Tibial nerve (tissue), 4 donors: ENCODE data around the gene KIAA1217. TPM values are rescaled to one million over a fixed set of nuclear protein-coding genes. Genes with fewer than 3 reads are reported as not detected.
A peak's percentile ranks its signal among the peaks of the same experiment; 100 is the strongest.

Experiments used
- DNase-seq, 2 donors: peaks; one replicate each; pipeline ENCODE4 v3.0.0-alpha.2; 2019; ENCODE audit warnings: low spot score in 2 of 2
- H3K27ac ChIP-seq, 4 donors: fragments of 200-600 bp; sonication (generic) in 3 of 4; one replicate each; pipeline ENCODE4 v1.5.1; 2017 to 2019; ENCODE audit warnings: mild to moderate bottlenecking in 1 of 4
- H3K27me3 ChIP-seq, 2 donors: fragments of 200-600 bp; sonication (generic) in 1 of 2; one replicate each; pipeline versions ENCODE4 v1.5.1 to v1.6.0; 2017 to 2019
- H3K36me3 ChIP-seq, 3 donors: fragments of 200-600 bp; sonication (generic); one replicate each; pipeline ENCODE4 v1.5.1; 2018 to 2019
- H3K4me1 ChIP-seq, 4 donors: fragments of 200-600 bp; sonication (generic) in 3 of 4; one replicate each; pipeline ENCODE4 v1.5.1; 2017 to 2019
- H3K4me3 ChIP-seq, 4 donors: fragments of 200-600 bp; sonication (generic) in 3 of 4; one replicate each; pipeline ENCODE4 v1.5.1; 2017 to 2019; ENCODE audit warnings: mild to moderate bottlenecking in 1 of 4, moderate library complexity in 1 of 4
- H3K9me3 ChIP-seq, 4 donors: fragments of 200-600 bp; sonication (generic) in 3 of 4; one replicate each; pipeline ENCODE4 v1.5.1; 2017 to 2019
- CTCF ChIP-seq, 5 experiments: fragments of 200-600 bp in 3 of 5; fragments of 450-650 bp in 2 of 5; sonication (generic) in 3 of 5; IDR thresholded peaks; one replicate each; pipeline ENCODE4 v1.5.1; 2016 to 2019; ENCODE audit warnings: antibody characterized with exemption in 5 of 5, mild to moderate bottlenecking in 3 of 5, moderate library complexity in 2 of 5
- EP300 ChIP-seq, 2 donors: sonication (generic); formaldehyde crosslinking; IDR thresholded peaks; one replicate each; pipeline ENCODE4 v1.6.1; 2017; ENCODE audit warnings: antibody characterized with exemption in 2 of 2, mild to moderate bottlenecking in 1 of 2
- POLR2A ChIP-seq, 2 donors: fragments of 450-650 bp; IDR thresholded peaks; one replicate each; pipeline ENCODE4 v1.6.1; 2017; ENCODE audit warnings: antibody characterized with exemption in 2 of 2, mild to moderate bottlenecking in 2 of 2, moderate library complexity in 2 of 2
- WGBS, 2 donors: methylation state at CpG; one replicate each; pipeline ENCODE4 v1.1.5; 2018; 5-methylcytosine and 5-hydroxymethylcytosine counted together
- total RNA-seq, 4 donors: library from RNA; depleted of rRNA; stranded (reverse); fragments of >200 nt; gene quantifications; one replicate each; pipeline ENCODE4 v1.1.0, GENCODE V29; 2016

The KIAA1217 gene
- total RNA-seq, 4 donors from 2014 or later = 38.5 to 88.1 (median 58.3) TPM

GRCh38 chr10:24404567-24404966 is 195.6 kb downstream of the KIAA1217 start:
- H3K27ac ChIP-seq = peak overlapping the region in 1 of 4 donors; percentile 52
- TF ChIP-seq CTCF (IDR thresholded peaks at IDR 0.05) (no peak), POLR2A (IDR thresholded peaks at IDR 0.05) (no peak), EP300 (IDR thresholded peaks at IDR 0.05) (no peak)
- H3K36me3 ChIP-seq = no peaks in the 10 kb centered on the region
- no peaks in the 10 kb centered on the region for H3K9me3 ChIP-seq
- no peaks in the 10 kb centered on the region for H3K27me3 ChIP-seq
- DNase-seq = no peak
- H3K4me1 ChIP-seq = no peaks in the 10 kb centered on the region
- H3K4me3 ChIP-seq = no peak overlapping the region
- 40 to 41% methylated on average over 3 of the region's 3 CpGs for WGBS, 2 donors

- TF ChIP-seq EP300 (IDR thresholded peaks at IDR 0.05) = no peak
- no peak for TF ChIP-seq CTCF (IDR thresholded peaks at IDR 0.05)
- no peak for TF ChIP-seq POLR2A (IDR thresholded peaks at IDR 0.05)
- no peaks in the 10 kb centered on the region for H3K27me3 ChIP-seq
- peak overlapping the region in 2 of 4 donors; percentile 4 to 76 for H3K27ac ChIP-seq
- 39 to 94% methylated on average over 1 of the region's 1 CpG for WGBS, 2 donors
- H3K9me3 ChIP-seq = no peaks in the 10 kb centered on the region
- no peak overlapping the region for H3K4me3 ChIP-seq
- DNase-seq = no peak
- no peaks in the 10 kb centered on the region for H3K36me3 ChIP-seq
- peaks cover 0 to 1% (median 0%) of the 10 kb centered on the region in 4 donors for H3K4me1 ChIP-seq
Observed at GRCh38 chr10:24405635-24406034, 196.7 kb downstream of the KIAA1217 start.

GRCh38 chr10:24406809-24407483 is 198.0 kb downstream of the KIAA1217 start:
- H3K4me3 ChIP-seq = no peak overlapping the region
- H3K27me3 ChIP-seq = no peaks in the 10 kb centered on the region
- no peaks in the 10 kb centered on the region for H3K36me3 ChIP-seq
- H3K27ac ChIP-seq = peak overlapping the region in 2 of 4 donors; percentile 25 to 76
- whole genome bisulfite sequencing, 2 donors = 92 to 96% methylated on average over 12 of the region's 12 CpGs
- no peaks in the 10 kb centered on the region for H3K9me3 ChIP-seq
- H3K4me1 ChIP-seq = peaks cover 0 to 15% (median 0%) of the 10 kb centered on the region in 4 donors
- no peak for DNase-seq
- peak; percentile 37 to 55 for TF ChIP-seq EP300 (IDR thresholded peaks at IDR 0.05)
- no peak for TF ChIP-seq CTCF (IDR thresholded peaks at IDR 0.05)
- peak in 1 of 2 donors; percentile 10 for TF ChIP-seq POLR2A (IDR thresholded peaks at IDR 0.05)

- no peak for TF ChIP-seq EP300 (IDR thresholded peaks at IDR 0.05)
- TF ChIP-seq POLR2A (IDR thresholded peaks at IDR 0.05) = no peak
- TF ChIP-seq CTCF (IDR thresholded peaks at IDR 0.05) = no peak
- Histone ChIP-seq H3K4me1 (peaks cover 0 to 22% (median 0%) of the 10 kb centered on the region in 4 donors), H3K36me3 (peaks cover 0 to 3% (median 0%) of the 10 kb centered on the region in 3 donors), H3K9me3 (no peaks in the 10 kb centered on the region), H3K4me3 (no peak overlapping the region), H3K27ac (peak overlapping the region in 3 of 4 donors; percentile 7 to 76 (median 25)), H3K27me3 (no peaks in the 10 kb centered on the region)
- DNase-seq = no peak
Observed at GRCh38 chr10:24407928-24408327, 199.0 kb downstream of the KIAA1217 start.

- TF ChIP-seq EP300 (IDR thresholded peaks at IDR 0.05) (no peak), CTCF (IDR thresholded peaks at IDR 0.05) (no peak), POLR2A (IDR thresholded peaks at IDR 0.05) (no peak)
- no peak overlapping the region for H3K4me3 ChIP-seq
- H3K27ac ChIP-seq = peak overlapping the region in 2 of 4 donors; percentile 25 to 76
- H3K9me3 ChIP-seq = no peaks in the 10 kb centered on the region
- peaks cover 0 to 3% (median 0%) of the 10 kb centered on the region in 3 donors for H3K36me3 ChIP-seq
- 98% methylated on average over 2 of the region's 2 CpGs for WGBS, 2 donors
- DNase-seq = no peak
- H3K4me1 ChIP-seq = peaks cover 0 to 22% (median 0%) of the 10 kb centered on the region in 4 donors
- no peaks in the 10 kb centered on the region for H3K27me3 ChIP-seq
Observed at GRCh38 chr10:24408365-24408764, 199.4 kb downstream of the KIAA1217 start.
